Mesothelial cell of epicardium (in vitro differentiated cells): ENCODE results near the gene P2RY8. TPM values are rescaled to one million over a fixed set of nuclear protein-coding genes. Genes with fewer than 3 reads are reported as not detected.

ENCODE experiments used
- DNase-seq, 2 experiments: peaks; one replicate each; pipeline ENCODE4 v3.0.0; 2021; ENCODE audit warnings: low spot score in 2 of 2; ENCODE audit not compliant: unreplicated experiment in 2 of 2
- H3K27ac Mint-ChIP-seq: 2 replicates; pipeline ENCODE4 v1.8.0; 2021; ENCODE audit warnings: mixed read lengths
- H3K27me3 Mint-ChIP-seq: 2 replicates; pipeline ENCODE4 v1.8.0; 2021; ENCODE audit warnings: low read depth, mixed read lengths
- H3K36me3 Mint-ChIP-seq: 2 replicates; pipeline ENCODE4 v1.8.0; 2021; ENCODE audit warnings: mixed read lengths
- H3K4me1 Mint-ChIP-seq: 2 replicates; pipeline ENCODE4 v1.8.0; 2021; ENCODE audit warnings: mixed read lengths
- H3K4me3 Mint-ChIP-seq: 2 replicates; pipeline ENCODE4 v1.8.0; 2021; ENCODE audit warnings: mild to moderate bottlenecking, moderate library complexity, mixed read lengths
- H3K9me3 Mint-ChIP-seq: 2 replicates; pipeline ENCODE4 v1.8.0; 2021; ENCODE audit warnings: mixed read lengths
- total RNA-seq: library from RNA; stranded (reverse); gene quantifications from 3 replicates; pipeline ENCODE4 v1.2.1, GENCODE V29; 2021
- TF ChIP-seq, protein P1 (sequence below): fragments of 200-600 bp; sonication (generic); IDR thresholded peaks from one replicate; pipeline ENCODE4 v1.5.0; 2021; ENCODE audit warnings: antibody characterized with exemption; ENCODE audit not compliant: unreplicated experiment

Gene P2RY8
- total RNA-seq, 1 donor from 2014 or later = not detected

GRCh38 chrX:1464971-1465285, 72.1 kb downstream of the P2RY8 start:
- Mint-ChIP-seq H3K4me1 (no peaks in the 10 kb centered on the region), H3K36me3 (no peaks in the 10 kb centered on the region)
- peak in 1 of 2 experiments; percentile 34 for DNase-seq

DNA sequence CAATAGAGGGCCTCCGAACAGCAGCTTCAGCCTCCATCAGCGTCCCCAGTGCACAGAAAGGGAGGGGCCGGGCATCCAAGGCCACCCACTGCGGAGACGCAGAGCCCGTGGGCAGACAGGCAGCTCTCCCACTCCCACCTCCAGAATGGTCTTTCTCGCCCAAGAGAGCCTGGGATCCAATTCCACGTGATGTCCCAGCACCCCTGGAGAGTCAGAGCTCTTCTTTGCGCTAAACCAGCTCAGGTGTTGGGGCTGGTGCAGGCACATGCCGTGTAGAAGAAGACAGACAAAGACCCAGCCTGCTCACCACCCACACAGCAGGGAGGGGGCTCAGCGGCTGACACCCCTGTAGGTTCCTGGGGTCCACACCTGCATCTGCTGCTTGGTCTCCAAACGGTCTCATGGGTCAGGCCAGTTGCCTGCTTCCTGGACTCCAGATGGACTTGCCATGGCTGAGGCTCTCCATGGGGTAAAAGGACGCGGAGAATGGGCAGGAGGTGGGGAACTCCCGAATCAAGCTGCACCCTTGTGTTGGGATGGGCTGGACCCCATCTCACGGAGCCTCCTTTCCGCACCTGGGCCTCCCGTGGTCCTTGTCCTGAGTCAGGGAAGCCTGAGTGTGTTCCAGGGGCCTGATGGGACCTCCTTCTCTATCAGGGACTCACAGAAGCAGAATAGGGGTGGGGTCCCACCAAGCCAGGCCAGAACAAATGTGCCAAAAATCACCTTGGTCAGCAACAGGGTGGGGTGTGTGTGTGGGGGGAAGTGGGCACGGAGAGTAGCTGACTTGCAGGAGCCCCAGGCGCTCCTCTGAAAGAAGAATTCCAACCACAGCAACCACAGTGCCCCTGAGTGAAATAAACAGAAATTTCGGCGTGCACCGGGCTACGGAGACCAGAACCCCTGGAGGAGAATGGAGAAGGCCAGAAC, 72.7 kb downstream of the P2RY8 start:
- no peaks in the 10 kb centered on the region for H3K36me3 Mint-ChIP-seq
- TF ChIP-seq, protein P1, sequence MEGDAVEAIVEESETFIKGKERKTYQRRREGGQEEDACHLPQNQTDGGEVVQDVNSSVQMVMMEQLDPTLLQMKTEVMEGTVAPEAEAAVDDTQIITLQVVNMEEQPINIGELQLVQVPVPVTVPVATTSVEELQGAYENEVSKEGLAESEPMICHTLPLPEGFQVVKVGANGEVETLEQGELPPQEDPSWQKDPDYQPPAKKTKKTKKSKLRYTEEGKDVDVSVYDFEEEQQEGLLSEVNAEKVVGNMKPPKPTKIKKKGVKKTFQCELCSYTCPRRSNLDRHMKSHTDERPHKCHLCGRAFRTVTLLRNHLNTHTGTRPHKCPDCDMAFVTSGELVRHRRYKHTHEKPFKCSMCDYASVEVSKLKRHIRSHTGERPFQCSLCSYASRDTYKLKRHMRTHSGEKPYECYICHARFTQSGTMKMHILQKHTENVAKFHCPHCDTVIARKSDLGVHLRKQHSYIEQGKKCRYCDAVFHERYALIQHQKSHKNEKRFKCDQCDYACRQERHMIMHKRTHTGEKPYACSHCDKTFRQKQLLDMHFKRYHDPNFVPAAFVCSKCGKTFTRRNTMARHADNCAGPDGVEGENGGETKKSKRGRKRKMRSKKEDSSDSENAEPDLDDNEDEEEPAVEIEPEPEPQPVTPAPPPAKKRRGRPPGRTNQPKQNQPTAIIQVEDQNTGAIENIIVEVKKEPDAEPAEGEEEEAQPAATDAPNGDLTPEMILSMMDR = no peak
- DNase-seq = peak in 1 of 2 experiments; percentile 11
- H3K4me3 Mint-ChIP-seq = no peak overlapping the region
- no peak overlapping the region for H3K27ac Mint-ChIP-seq
- peaks cover 34% of the 10 kb centered on the region for H3K27me3 Mint-ChIP-seq
- H3K4me1 Mint-ChIP-seq = no peaks in the 10 kb centered on the region
- no peaks in the 10 kb centered on the region for H3K9me3 Mint-ChIP-seq

More at GRCh38 chrX:1464971-1465285, 72.1 kb downstream of the P2RY8 start:
- H3K27ac Mint-ChIP-seq = no peak overlapping the region
- peaks cover 34% of the 10 kb centered on the region for H3K27me3 Mint-ChIP-seq
- TF ChIP-seq, protein P1 = no peak
- no peak overlapping the region for H3K4me3 Mint-ChIP-seq
- no peaks in the 10 kb centered on the region for H3K9me3 Mint-ChIP-seq

DNA sequence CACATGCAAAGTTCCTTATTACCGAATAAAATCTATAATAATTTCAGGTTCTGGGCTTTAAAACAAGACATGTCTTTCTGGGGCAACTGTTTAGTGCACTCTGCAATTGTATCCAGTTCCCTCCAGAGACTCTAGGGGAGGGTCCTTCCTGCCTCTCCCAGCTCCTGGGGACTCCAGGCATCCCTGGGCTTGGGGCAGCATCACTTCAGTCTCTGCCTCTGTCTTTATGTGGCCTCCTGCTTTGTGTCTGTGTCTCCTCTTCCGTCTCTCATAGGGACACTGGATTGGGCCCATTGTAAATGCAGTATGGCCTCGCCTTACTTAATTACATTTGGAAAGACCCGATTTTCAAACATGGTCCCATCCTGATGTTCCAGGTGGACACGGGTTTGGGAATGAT, 73.4 kb downstream of the P2RY8 start:
- Mint-ChIP-seq H3K4me1 (no peaks in the 10 kb centered on the region), H3K4me3 (no peak overlapping the region), H3K36me3 (no peaks in the 10 kb centered on the region), H3K27me3 (peaks cover 31% of the 10 kb centered on the region), H3K27ac (no peak overlapping the region), H3K9me3 (no peaks in the 10 kb centered on the region)
- DNase-seq = peak in 1 of 2 experiments; percentile 9
- TF ChIP-seq, protein P1 = no peak

DNA sequence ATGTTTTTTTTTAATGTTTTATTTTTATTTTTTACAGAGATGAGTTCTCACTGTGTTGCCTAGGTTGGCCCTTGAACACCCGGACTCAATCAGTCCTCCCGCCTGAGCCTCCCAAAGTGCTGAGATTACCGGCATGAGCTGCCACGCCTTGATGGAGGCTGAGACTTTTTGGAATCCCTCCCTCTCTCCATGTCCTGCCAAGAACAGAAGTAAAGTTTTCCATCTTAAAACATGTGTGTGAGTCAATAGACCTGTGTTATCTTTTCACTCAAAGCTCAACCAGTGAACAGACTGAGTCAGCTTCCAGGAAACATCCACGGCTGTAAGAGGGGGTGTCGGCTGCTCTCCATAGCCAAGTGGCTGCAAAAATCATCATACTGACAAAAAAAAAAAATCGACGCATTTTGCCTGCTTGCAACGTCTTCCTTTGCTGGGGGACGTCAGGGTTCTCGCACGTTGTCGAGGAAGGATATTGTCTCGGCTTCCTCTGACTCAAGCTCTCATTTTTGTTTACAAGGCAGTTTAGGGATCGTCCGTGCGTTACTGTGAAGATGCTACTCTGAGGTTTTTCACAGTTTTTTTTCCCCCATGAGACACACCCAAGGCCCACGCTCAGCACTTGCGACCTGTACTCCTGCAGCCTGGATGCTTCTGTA, 74.3 kb downstream of the P2RY8 start:
- no peak for DNase-seq
- no peaks in the 10 kb centered on the region for H3K36me3 Mint-ChIP-seq
- H3K4me3 Mint-ChIP-seq = no peak overlapping the region
- H3K27me3 Mint-ChIP-seq = peaks cover 31% of the 10 kb centered on the region
- TF ChIP-seq, protein P1 = no peak
- peak overlapping the region; percentile 30 for H3K27ac Mint-ChIP-seq
- no peaks in the 10 kb centered on the region for H3K4me1 Mint-ChIP-seq
- no peaks in the 10 kb centered on the region for H3K9me3 Mint-ChIP-seq

- Mint-ChIP-seq H3K4me1 (no peaks in the 10 kb centered on the region), H3K27ac (no peak overlapping the region)
- DNase-seq = no peak
These were observed 74.9 kb downstream of the P2RY8 start for GRCh38 chrX:1462110-1462509.

More at GRCh38 chrX:1462110-1462509, 74.9 kb downstream of the P2RY8 start:
- H3K36me3 Mint-ChIP-seq = no peaks in the 10 kb centered on the region
- H3K4me3 Mint-ChIP-seq = no peak overlapping the region
- TF ChIP-seq, protein P1 = no peak
- no peaks in the 10 kb centered on the region for H3K9me3 Mint-ChIP-seq
- H3K27me3 Mint-ChIP-seq = peaks cover 27% of the 10 kb centered on the region
